Natural killer cell treated with Interleukin-12 subunit alpha and Interleukin-12 subunit beta and Interleukin-15 and Interleukin-18, amount 100 ng/mL, for 72 hours (primary cell): Measurements from ENCODE around the gene GABRP. TPM values are rescaled to one million over a fixed set of nuclear protein-coding genes. Genes with fewer than 3 reads are reported as not detected.
"Not testable (repeated sequence)": the region's sequence is repeated elsewhere in the genome, so short reads cannot be mapped to it uniquely, and the experiment has no call there.

Experiments used
- ATAC-seq, 2 donors: fragments of 150-1000 bp; cut with Tn5 transposase in 1 of 2; sonication (Bioruptor Pico), chemical (Tn5 transposase) in 1 of 2; 2 replicates each; pipeline ENCODE4 v1.10.0; 2021
- DNase-seq: peaks from one replicate; pipeline ENCODE4 v3.0.0; 2022; ENCODE audit warnings: low spot score
- H3K27ac Mint-ChIP-seq, 2 donors: 1 replicate in 1 of 2; 2 replicates in 1 of 2; pipeline ENCODE4 v1.8.0; 2022; ENCODE audit warnings: mixed read lengths in 2 of 2, mild to moderate bottlenecking in 1 of 2, moderate library complexity in 1 of 2
- H3K27me3 Mint-ChIP-seq, 2 donors: 1 replicate in 1 of 2; 2 replicates in 1 of 2; pipeline ENCODE4 v1.8.0; 2022; ENCODE audit warnings: mixed read lengths in 2 of 2
- H3K36me3 Mint-ChIP-seq: one replicate; pipeline ENCODE4 v1.8.0; 2022; ENCODE audit warnings: mixed read lengths
- H3K4me1 Mint-ChIP-seq, 2 donors: 1 replicate in 1 of 2; 2 replicates in 1 of 2; pipeline ENCODE4 v1.8.0; 2022; ENCODE audit warnings: low read depth in 2 of 2, mixed read lengths in 2 of 2, mild to moderate bottlenecking in 1 of 2
- H3K4me3 Mint-ChIP-seq: one replicate; pipeline ENCODE4 v1.8.0; 2022; ENCODE audit warnings: mixed read lengths
- H3K9me3 Mint-ChIP-seq: 2 replicates; pipeline ENCODE4 v1.8.0; 2022; ENCODE audit warnings: mixed read lengths
- total RNA-seq, 2 donors: library from RNA; stranded (reverse); gene quantifications; one replicate each; pipeline ENCODE4 v1.2.3, GENCODE V29; 2022

The GABRP gene
- total RNA-seq, 2 donors from 2014 or later: not detected

- H3K27me3 Mint-ChIP-seq: peaks cover 7 to 14% of the 10 kb centered on the region in 2 donors
- H3K4me1 Mint-ChIP-seq: no peaks in the 10 kb centered on the region
- H3K36me3 Mint-ChIP-seq: no peaks in the 10 kb centered on the region
- DNase-seq (no peak), ATAC-seq (no peak)
- H3K27ac Mint-ChIP-seq: no peak overlapping the region
- no peaks in the 10 kb centered on the region for H3K9me3 Mint-ChIP-seq
- no peak overlapping the region for H3K4me3 Mint-ChIP-seq
Measured at GRCh38 chr5:170748951-170749471, 34.5 kb upstream of the GABRP start.

GRCh38 chr5:170749911-170750431 lies 33.6 kb upstream of the GABRP start:
- ATAC-seq (no peak), DNase-seq (no peak)
- H3K4me1 Mint-ChIP-seq: no peaks in the 10 kb centered on the region
- H3K9me3 Mint-ChIP-seq: no peaks in the 10 kb centered on the region
- H3K27ac Mint-ChIP-seq: no peak overlapping the region
- H3K36me3 Mint-ChIP-seq: no peaks in the 10 kb centered on the region
- H3K4me3 Mint-ChIP-seq: no peak overlapping the region
- H3K27me3 Mint-ChIP-seq: peaks cover 7 to 11% of the 10 kb centered on the region in 2 donors

- Mint-ChIP-seq H3K4me1 (no peaks in the 10 kb centered on the region), H3K27ac (no peak overlapping the region), H3K27me3 (peaks cover 7 to 11% of the 10 kb centered on the region in 2 donors), H3K9me3 (no peaks in the 10 kb centered on the region), H3K36me3 (no peaks in the 10 kb centered on the region), H3K4me3 (no peak overlapping the region)
- DNase-seq (no peak), ATAC-seq (no peak)
Measured at GRCh38 chr5:170750791-170751190, 32.7 kb upstream of the GABRP start.

- no peak overlapping the region for H3K4me3 Mint-ChIP-seq
- peak; percentile 15 to 18 for ATAC-seq
- H3K27me3 Mint-ChIP-seq: peaks cover 11 to 15% of the 10 kb centered on the region in 2 donors
- no peaks in the 10 kb centered on the region for H3K4me1 Mint-ChIP-seq
- no peak for DNase-seq
- H3K27ac Mint-ChIP-seq: no peak overlapping the region
- H3K9me3 Mint-ChIP-seq: no peaks in the 10 kb centered on the region
- no peaks in the 10 kb centered on the region for H3K36me3 Mint-ChIP-seq
Measured at GRCh38 chr5:170751631-170752030, 31.9 kb upstream of the GABRP start.

GRCh38 chr5:170752257-170753215 lies 31.0 kb upstream of the GABRP start:
- Mint-ChIP-seq H3K27ac (no peak overlapping the region), H3K36me3 (no peaks in the 10 kb centered on the region), H3K27me3 (peaks cover 11 to 15% of the 10 kb centered on the region in 2 donors), H3K4me1 (no peaks in the 10 kb centered on the region), H3K9me3 (no peaks in the 10 kb centered on the region), H3K4me3 (no peak overlapping the region)
- ATAC-seq (no peak), DNase-seq (no peak)

- Mint-ChIP-seq H3K27me3 (peaks cover 11 to 15% of the 10 kb centered on the region in 2 donors), H3K4me3 (no peak overlapping the region), H3K27ac (no peak overlapping the region), H3K36me3 (no peaks in the 10 kb centered on the region), H3K4me1 (no peaks in the 10 kb centered on the region), H3K9me3 (no peaks in the 10 kb centered on the region)
- DNase-seq (no peak), ATAC-seq (no peak)
Measured at GRCh38 chr5:170753311-170753710, 30.2 kb upstream of the GABRP start.

GRCh38 chr5:170754508-170754907 lies 29.0 kb upstream of the GABRP start:
- H3K27ac Mint-ChIP-seq, H3K9me3 Mint-ChIP-seq, H3K36me3 Mint-ChIP-seq, ATAC-seq, DNase-seq, H3K4me1 Mint-ChIP-seq, H3K4me3 Mint-ChIP-seq: not testable (repeated sequence)
- peaks cover 13 to 22% of the 10 kb centered on the region in 2 donors for H3K27me3 Mint-ChIP-seq

- no peak for ATAC-seq
- no peak overlapping the region for H3K4me3 Mint-ChIP-seq
- no peaks in the 10 kb centered on the region for H3K36me3 Mint-ChIP-seq
- H3K9me3 Mint-ChIP-seq: no peaks in the 10 kb centered on the region
- H3K27me3 Mint-ChIP-seq: peaks cover 8 to 19% of the 10 kb centered on the region in 2 donors
- H3K27ac Mint-ChIP-seq: no peak overlapping the region
- DNase-seq: no peak
- no peaks in the 10 kb centered on the region for H3K4me1 Mint-ChIP-seq
Measured at GRCh38 chr5:170755679-170756456, 27.7 kb upstream of the GABRP start.

- Mint-ChIP-seq H3K4me3 (no peak overlapping the region), H3K9me3 (no peaks in the 10 kb centered on the region), H3K4me1 (no peaks in the 10 kb centered on the region), H3K36me3 (no peaks in the 10 kb centered on the region), H3K27ac (no peak overlapping the region), H3K27me3 (peaks cover 10 to 22% of the 10 kb centered on the region in 2 donors)
- DNase-seq: no peak
- ATAC-seq: no peak
Measured at GRCh38 chr5:170756691-170757090, 26.8 kb upstream of the GABRP start.

GRCh38 chr5:170757182-170757601 lies 26.3 kb upstream of the GABRP start:
- Mint-ChIP-seq H3K4me1 (no peaks in the 10 kb centered on the region), H3K27me3 (peaks cover 10 to 22% of the 10 kb centered on the region in 2 donors), H3K4me3 (no peak overlapping the region), H3K36me3 (no peaks in the 10 kb centered on the region), H3K9me3 (no peaks in the 10 kb centered on the region), H3K27ac (no peak overlapping the region)
- ATAC-seq (no peak), DNase-seq (no peak)

- Mint-ChIP-seq H3K4me3 (no peak overlapping the region), H3K27me3 (peaks cover 9 to 22% of the 10 kb centered on the region in 2 donors), H3K36me3 (no peaks in the 10 kb centered on the region), H3K9me3 (no peaks in the 10 kb centered on the region), H3K4me1 (no peaks in the 10 kb centered on the region), H3K27ac (no peak overlapping the region)
- ATAC-seq (no peak), DNase-seq (no peak)
Measured at GRCh38 chr5:170757669-170758068, 25.9 kb upstream of the GABRP start.

- Mint-ChIP-seq H3K27ac (no peak overlapping the region), H3K27me3 (peaks cover 8 to 22% of the 10 kb centered on the region in 2 donors), H3K4me1 (no peaks in the 10 kb centered on the region), H3K4me3 (no peak overlapping the region), H3K36me3 (no peaks in the 10 kb centered on the region), H3K9me3 (no peaks in the 10 kb centered on the region)
- no peak for ATAC-seq
- DNase-seq: no peak
Measured at GRCh38 chr5:170758481-170758880, 25.0 kb upstream of the GABRP start.

- peaks cover 8 to 22% of the 10 kb centered on the region in 2 donors for H3K27me3 Mint-ChIP-seq
- H3K9me3 Mint-ChIP-seq: no peaks in the 10 kb centered on the region
- no peak overlapping the region for H3K4me3 Mint-ChIP-seq
- H3K4me1 Mint-ChIP-seq: no peaks in the 10 kb centered on the region
- no peak overlapping the region for H3K27ac Mint-ChIP-seq
- no peaks in the 10 kb centered on the region for H3K36me3 Mint-ChIP-seq
- ATAC-seq (peak in 1 of 2 donors; percentile 15), DNase-seq (no peak)
Measured at GRCh38 chr5:170760113-170760512, 23.4 kb upstream of the GABRP start.
